B cell (primary cell): ENCODE measurements around the gene TRHDE. TPM values are rescaled to one million over a fixed set of nuclear protein-coding genes. Genes with fewer than 3 reads are reported as not detected.

Source experiments
- ATAC-seq: fragments of 200-7000 bp; cut with Tn5 transposase; one replicate; pipeline ENCODE4 v1.10.0; 2021; ENCODE audit warnings: low read depth, mild to moderate bottlenecking, moderate number of reproducible peaks, moderate library complexity
- CTCF ChIA-PET: fragments of 350-600 bp; sonication (Branson Sonifier 250); formaldehyde crosslinking; loops from one replicate; lab custom pipeline; 2021; ENCODE audit warnings: antibody characterized with exemption, inconsistent platforms; lab: Charles Lee
- POLR2A ChIA-PET: fragments of 350-600 bp; sonication (Branson Sonifier 250); formaldehyde crosslinking; loops from one replicate; lab custom pipeline; 2021; ENCODE audit warnings: antibody characterized with exemption; lab: Charles Lee
- DNase-seq: peaks from one replicate; pipeline ENCODE4 v3.0.0; 2013
- H2AFZ ChIP-seq: 2 replicates; pipeline ENCODE4 v1.6.1; 2012; ENCODE audit warnings: mild to moderate bottlenecking, low read depth, low read length; ENCODE audit not compliant: insufficient read depth, poor library complexity, severe bottlenecking
- H3K27ac ChIP-seq, 2 donors: 1 replicate in 1 of 2; 2 replicates in 1 of 2; pipeline ENCODE4 v1.5.1; 2012 to 2013; ENCODE audit warnings: low read length in 2 of 2, mild to moderate bottlenecking in 2 of 2, moderate library complexity in 1 of 2
- H3K27me3 ChIP-seq, 4 experiments: fragments of 200-600 bp in 1 of 4; sonication (generic) in 1 of 4; replicated peaks in 1 of 4; 1 replicate in 2 of 4; 2 replicates in 2 of 4; pipeline versions ENCODE4 v1.6.1 to v1.7.0; 2013 to 2016; ENCODE audit warnings: low read length in 3 of 4, mild to moderate bottlenecking in 2 of 4, mixed read lengths in 1 of 4, moderate library complexity in 1 of 4; ENCODE audit not compliant: insufficient read depth in 4 of 4, control insufficient read depth in 3 of 4; ENCODE audit errors: control extremely low read depth in 1 of 4
- H3K36me3 ChIP-seq, 2 experiments: replicated peaks in 1 of 2; 1 replicate in 1 of 2; 2 replicates in 1 of 2; pipeline versions ENCODE4 v1.6.1 to v1.7.1; 2013; ENCODE audit warnings: low read length in 1 of 2; ENCODE audit not compliant: insufficient read depth in 2 of 2, control insufficient read depth in 1 of 2; ENCODE audit errors: control extremely low read depth in 1 of 2, extremely low read depth in 1 of 2
- H3K4me1 ChIP-seq, 2 donors: fragments of 200-600 bp in 1 of 2; sonication (generic) in 1 of 2; 1 replicate in 1 of 2; 2 replicates in 1 of 2; pipeline versions ENCODE4 v1.5.1 to v1.6.1; 2013 to 2017; ENCODE audit warnings: low read length in 2 of 2; ENCODE audit not compliant: control insufficient read depth in 2 of 2, insufficient read depth in 2 of 2
- H3K4me2 ChIP-seq: replicated peaks from 2 replicates; pipeline ENCODE3; 2012; ENCODE audit warnings: mild to moderate bottlenecking, low read depth, low read length; ENCODE audit not compliant: poor library complexity, severe bottlenecking
- H3K4me3 ChIP-seq, 5 experiments: fragments of 200-600 bp in 1 of 5; sonication (generic) in 1 of 5; 1 replicate in 3 of 5; 2 replicates in 2 of 5; pipeline versions ENCODE4 v1.5.1 to v1.7.0; 2011 to 2016; ENCODE audit warnings: low read length in 4 of 5, mild to moderate bottlenecking in 4 of 5, low read depth in 2 of 5, control low read depth in 1 of 5, moderate library complexity in 1 of 5; ENCODE audit not compliant: insufficient read depth in 1 of 5; ENCODE audit errors: control extremely low read depth in 1 of 5, extremely low read depth in 1 of 5
- H3K79me2 ChIP-seq: fragments of 200-600 bp; sonication (generic); one replicate; pipeline ENCODE4 v1.6.0; 2016; ENCODE audit warnings: low read length; ENCODE audit not compliant: control insufficient read depth, insufficient read depth
- H3K9ac ChIP-seq: fragments of 200-600 bp; sonication (generic); 2 replicates; pipeline ENCODE4 v1.6.1; 2017; ENCODE audit warnings: mild to moderate bottlenecking, low read length, moderate library complexity
- H3K9me3 ChIP-seq, 3 donors: one replicate each; pipeline versions ENCODE4 v1.6.1 to v1.7.1; 2013; ENCODE audit warnings: low read length in 2 of 3; ENCODE audit not compliant: control insufficient read depth in 2 of 3, insufficient read depth in 1 of 3; ENCODE audit errors: control extremely low read depth in 1 of 3
- H4K20me1 ChIP-seq: 2 replicates; pipeline ENCODE4 v1.6.0; 2012; ENCODE audit warnings: mild to moderate bottlenecking, low read length; ENCODE audit not compliant: insufficient read depth, control insufficient read depth, poor library complexity, severe bottlenecking
- H3K27ac Mint-ChIP-seq: one replicate; pipeline ENCODE4 v1.8.0; 2021; ENCODE audit warnings: mixed read lengths
- H3K27me3 Mint-ChIP-seq: one replicate; pipeline ENCODE4 v1.8.0; 2021; ENCODE audit warnings: mixed read lengths
- H3K4me1 Mint-ChIP-seq: one replicate; pipeline ENCODE4 v1.8.0; 2021; ENCODE audit warnings: mixed read lengths
- H3K4me3 Mint-ChIP-seq: one replicate; pipeline ENCODE4 v1.8.0; 2021; ENCODE audit warnings: mixed read lengths
- H3K9me3 Mint-ChIP-seq: one replicate; pipeline ENCODE4 v1.8.0; 2022; ENCODE audit warnings: mixed read lengths; ENCODE audit not compliant: insufficient read depth
- CTCF ChIP-seq: fragments of 200-600 bp; IDR thresholded peaks from one replicate; pipeline ENCODE4 v1.8.0; 2022; ENCODE audit warnings: antibody characterized with exemption, mild to moderate bottlenecking
- EZH2 ChIP-seq: IDR thresholded peaks from 2 replicates; pipeline ENCODE4 v1.6.1; 2012; ENCODE audit warnings: borderline replicate concordance, low read depth, mild to moderate bottlenecking, moderate library complexity, low read length; ENCODE audit not compliant: insufficient read depth, poor library complexity, severe bottlenecking
- WGBS: methylation state at CpG from one replicate; pipeline ENCODE4 v1.1.5; 2013; ENCODE audit warnings: missing lambda C conversion rate; ENCODE audit not compliant: insufficient coverage; 5-methylcytosine and 5-hydroxymethylcytosine counted together
- intact Hi-C: fragments of 100-400 bp; cut with micrococcal nuclease; formaldehyde crosslinking; loops from one replicate; pipeline ENCODE4 v1.10.0; 2022
- polyA plus RNA-seq: library from polyadenylated mRNA; depleted of rRNA; stranded (reverse); fragments of >200 nt; gene quantifications from 2 replicates; pipeline ENCODE4 v1.2.3, GENCODE V29; 2012
- total RNA-seq, 2 donors: library from RNA; stranded (reverse); fragments of 120-200 nt in 1 of 2; gene quantifications; 1 replicate in 1 of 2; 2 replicates in 1 of 2; pipeline versions ENCODE4 v1.2.3 to v1.2.4, GENCODE V29; 2013 to 2022

The TRHDE gene
- total and polyA plus RNA-seq, 2 donors (not counting 1 experiment from before 2014, with no cell fraction given), result not detected

GRCh38 chr12:72304751-72305150 lies 32.6 kb downstream of the TRHDE start:
- Mint-ChIP-seq H3K27ac (no peak overlapping the region), H3K4me3 (no peak overlapping the region), H3K4me1 (no peaks in the 10 kb centered on the region), H3K9me3 (no peaks in the 10 kb centered on the region), H3K27me3 (no peaks in the 10 kb centered on the region)
- no peak for DNase-seq
- TF ChIP-seq CTCF (no peak), EZH2 (no peak)
- intact Hi-C loops, result no loop called here
- Histone ChIP-seq H3K4me3 (no peak overlapping the region), H3K27ac (no peak overlapping the region), H3K4me2 (no peak overlapping the region), H4K20me1 (no peaks in the 10 kb centered on the region), H3K9ac (no peak overlapping the region), H3K27me3 (no peaks in the 10 kb centered on the region), H3K79me2 (no peaks in the 10 kb centered on the region), H3K9me3 (no peaks in the 10 kb centered on the region), H2AFZ (no peak overlapping the region), H3K36me3 (no peaks in the 10 kb centered on the region), H3K4me1 (no peaks in the 10 kb centered on the region)
- no peak for ATAC-seq
- CTCF ChIA-PET, result no interaction called here
- POLR2A ChIA-PET, result no interaction called here
- WGBS, result 0% methylated on average over 1 of the region's 2 CpGs

GRCh38 chr12:72307229-72307628 lies 35.1 kb downstream of the TRHDE start:
- DNase-seq, result no peak
- ChIA-PET CTCF (no interaction called here), POLR2A (no interaction called here)
- H3K79me2 ChIP-seq, result no peaks in the 10 kb centered on the region
- H3K27ac Mint-ChIP-seq, result no peak overlapping the region
- H3K9me3 Mint-ChIP-seq, result no peaks in the 10 kb centered on the region
- H3K4me3 Mint-ChIP-seq, result no peak overlapping the region
- H3K27ac ChIP-seq, result no peak overlapping the region
- H3K4me2 ChIP-seq, result no peak overlapping the region
- ATAC-seq, result no peak
- intact Hi-C loops, result no loop called here
- no peak overlapping the region for H3K9ac ChIP-seq
- no peaks in the 10 kb centered on the region for H3K4me1 ChIP-seq
- H4K20me1 ChIP-seq, result no peaks in the 10 kb centered on the region
- no peaks in the 10 kb centered on the region for H3K36me3 ChIP-seq
- no peaks in the 10 kb centered on the region for H3K27me3 ChIP-seq
- no peaks in the 10 kb centered on the region for H3K27me3 Mint-ChIP-seq
- no peak overlapping the region for H2AFZ ChIP-seq
- 95% methylated on average over 4 of the region's 6 CpGs for WGBS
- no peak overlapping the region for H3K4me3 ChIP-seq
- H3K9me3 ChIP-seq, result no peaks in the 10 kb centered on the region
- H3K4me1 Mint-ChIP-seq, result no peaks in the 10 kb centered on the region
- TF ChIP-seq EZH2, result no peak
- TF ChIP-seq CTCF, result no peak
